GM21526 (cell line): ENCODE data around the gene TOGARAM2.

Experiments used
- ATAC-seq: cut with Tn5 transposase; IDR thresholded peaks from one replicate; pipeline ENCODE4 v1.9.1; 2021; ENCODE audit warnings: moderate library complexity; ENCODE audit not compliant: unreplicated experiment, low FRiP score

The TOGARAM2 gene

DNA sequence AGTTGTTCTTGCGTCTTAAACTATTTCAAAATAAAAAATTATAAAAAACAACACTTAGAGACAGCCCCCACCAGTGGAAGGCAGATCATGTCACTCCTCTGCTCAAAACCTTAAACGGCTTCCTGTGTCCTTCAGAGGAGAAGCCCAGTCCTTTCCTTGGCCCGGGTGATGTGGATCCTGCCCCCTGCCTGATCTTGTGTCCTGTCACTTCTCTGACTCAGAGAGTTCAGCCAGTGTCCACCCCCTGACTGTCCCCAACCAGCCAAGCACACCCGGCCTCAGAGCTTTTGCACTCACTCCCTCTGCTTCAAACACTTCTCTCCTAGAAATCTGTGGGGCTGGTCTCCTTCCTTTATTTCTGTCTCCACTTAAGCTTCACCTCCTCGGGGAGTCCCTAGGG, 35.4 kb downstream of the TOGARAM2 start:
- ATAC-seq = no peak

DNA sequence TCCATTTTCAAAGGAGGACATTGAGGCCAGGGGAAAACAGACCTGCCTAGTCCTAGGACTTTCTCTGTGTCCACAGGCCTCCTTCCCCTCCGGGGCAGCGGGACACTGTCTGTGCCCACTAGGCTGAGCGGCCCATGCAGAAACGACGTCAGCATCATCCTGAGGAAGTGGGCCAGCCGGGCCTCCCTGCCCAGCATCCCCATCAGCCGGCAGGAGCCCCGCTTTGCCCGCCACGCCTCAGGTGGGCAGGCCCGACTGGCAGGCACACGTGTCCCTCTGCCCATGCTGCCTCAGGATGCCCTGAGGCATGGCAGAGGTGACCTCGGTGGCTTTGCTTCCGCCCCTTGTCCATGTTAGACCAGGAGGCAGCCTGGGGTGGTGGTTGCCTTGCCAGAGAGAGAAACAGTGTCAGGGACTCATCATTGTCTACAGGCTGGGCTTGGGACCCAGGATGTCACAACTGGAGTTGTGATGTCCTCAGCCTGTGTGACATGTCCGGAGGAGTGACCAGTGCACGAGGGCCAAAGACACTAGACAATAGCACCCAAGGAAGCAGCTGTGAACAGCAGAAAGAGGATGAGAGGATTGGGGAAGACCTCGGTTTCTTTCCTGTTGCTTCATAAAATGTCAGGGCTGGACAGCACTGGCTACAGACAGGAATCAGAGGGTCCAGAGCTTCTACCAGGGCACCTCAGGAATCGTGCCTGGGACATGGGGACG, 36.8 kb downstream of the TOGARAM2 start:
- ATAC-seq = no peak

DNA sequence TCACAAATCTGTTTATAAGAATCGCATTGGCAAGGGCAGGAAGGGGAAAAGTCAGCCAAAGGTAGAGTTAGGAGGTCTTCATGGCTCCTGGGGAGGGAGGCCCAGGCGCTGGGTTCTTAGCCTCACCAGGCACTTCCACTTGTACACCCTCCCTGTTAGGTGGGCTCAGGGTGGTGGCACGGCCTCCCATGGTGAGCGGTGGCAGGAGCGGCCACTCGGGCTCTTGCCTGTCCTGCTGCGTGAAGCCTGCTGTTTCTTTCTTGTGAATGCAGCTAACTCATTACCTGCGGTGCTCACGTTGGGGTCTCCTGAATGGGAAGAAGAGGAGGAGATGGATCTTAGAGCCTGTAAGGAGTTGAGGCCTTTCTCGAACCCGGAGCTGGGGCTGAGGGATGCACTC, 40.8 kb downstream of the TOGARAM2 start:
- no peak for ATAC-seq

DNA sequence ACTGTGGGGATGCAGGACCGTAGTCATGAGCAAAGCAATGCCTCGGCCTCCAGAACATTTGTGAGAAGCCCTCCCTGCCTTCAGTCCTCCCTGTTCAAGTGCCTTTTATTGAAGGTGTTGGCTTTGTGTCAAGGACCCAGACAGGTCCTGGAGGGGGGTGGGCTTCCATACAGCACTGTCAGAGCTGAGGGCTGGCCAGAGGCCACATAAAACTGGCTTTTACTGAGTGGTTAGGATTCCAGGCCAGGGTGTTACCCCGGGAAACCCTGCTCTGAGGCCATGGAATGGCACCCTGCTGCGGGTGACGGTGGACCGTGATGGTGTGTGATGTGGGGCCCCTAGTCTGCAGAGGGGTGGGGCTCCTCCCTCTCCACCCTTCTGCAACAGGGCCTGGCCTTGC, 41.6 kb downstream of the TOGARAM2 start:
- ATAC-seq = no peak

DNA sequence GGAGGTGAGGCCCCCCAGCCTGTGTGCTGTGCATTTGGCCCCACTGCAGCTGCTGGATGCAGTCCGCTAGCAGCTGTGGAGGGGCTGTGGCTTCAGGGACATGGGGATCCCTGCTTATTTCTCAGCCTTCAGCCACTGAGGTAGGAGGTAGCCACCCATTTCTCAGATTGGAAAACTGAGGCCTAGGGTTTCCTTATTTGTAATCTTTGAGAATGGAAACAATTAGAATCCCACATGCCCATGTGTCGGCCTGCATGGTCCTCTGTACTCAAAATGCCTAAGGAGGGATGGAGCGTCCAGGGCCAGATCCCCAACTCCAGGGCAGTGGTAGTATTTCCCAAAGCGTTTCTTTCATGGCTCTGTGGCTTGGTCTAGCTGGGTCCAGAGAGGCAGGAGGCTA, 42.1 kb downstream of the TOGARAM2 start:
- no peak for ATAC-seq

DNA sequence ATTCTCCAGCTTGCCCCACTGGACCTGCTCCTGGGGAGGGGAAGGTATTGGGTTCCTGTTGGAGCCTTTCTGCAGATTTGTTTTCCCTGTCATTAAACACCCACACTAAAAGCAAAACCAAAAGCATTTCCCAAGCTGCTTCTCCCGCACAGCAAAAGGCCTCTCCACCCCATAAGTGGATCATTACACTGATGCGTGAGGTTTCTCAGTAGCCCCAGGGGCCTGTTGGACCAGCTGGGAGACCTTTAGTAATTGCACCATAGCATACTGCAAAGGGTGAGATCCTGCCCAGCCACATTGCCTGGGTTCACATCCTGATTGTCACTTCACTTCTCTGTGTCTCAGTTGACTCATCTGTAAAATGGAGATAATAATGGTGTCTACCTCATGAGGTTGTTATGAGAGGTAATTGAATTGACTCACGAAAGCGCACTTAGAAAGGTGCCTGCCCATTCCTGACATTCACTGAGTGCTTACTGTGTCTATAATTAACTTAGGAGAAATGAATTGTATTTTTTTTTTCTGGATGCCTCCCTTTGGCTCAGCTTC, 43.9 kb downstream of the TOGARAM2 start:
- no peak for ATAC-seq

DNA sequence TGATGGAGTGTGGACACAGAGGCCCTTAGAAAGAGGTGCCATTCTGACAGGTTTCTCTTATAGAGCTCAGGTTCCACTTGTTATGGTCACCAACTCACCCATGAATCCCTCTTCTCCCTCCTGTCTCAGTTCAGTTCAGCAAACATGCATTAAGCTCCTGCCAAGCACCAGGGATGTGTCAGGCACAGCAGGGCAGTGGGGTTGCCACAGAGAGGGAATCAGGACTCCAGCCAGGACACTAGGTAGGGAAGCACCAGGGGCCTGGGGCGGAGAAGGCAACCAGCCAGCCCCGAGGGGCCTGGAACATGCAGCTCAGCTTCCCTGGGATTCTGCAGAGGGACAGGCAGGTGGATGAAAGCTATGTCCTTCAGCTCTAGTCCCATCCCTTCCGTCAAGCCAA, 44.6 kb downstream of the TOGARAM2 start:
- ATAC-seq = no peak

DNA sequence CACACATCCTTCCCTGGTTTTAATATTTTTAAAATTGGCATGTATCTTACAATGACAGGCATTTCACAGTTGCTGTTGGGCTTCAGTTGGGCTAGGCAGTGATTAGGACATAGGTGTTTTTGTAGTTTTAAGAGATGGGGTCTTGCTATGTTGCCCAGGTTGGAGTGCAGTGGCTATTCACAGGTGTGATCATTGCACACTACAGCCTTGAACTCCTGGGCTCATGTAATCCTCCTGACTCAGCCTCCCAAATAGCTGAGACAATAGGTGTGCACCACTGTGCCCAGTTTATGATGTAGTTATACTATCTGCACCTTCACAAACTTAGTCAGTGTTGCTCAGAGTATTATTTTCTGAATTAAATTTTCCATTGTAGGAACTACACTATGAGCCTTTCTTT, 49.9 kb downstream of the TOGARAM2 start:
- ATAC-seq = no peak

DNA sequence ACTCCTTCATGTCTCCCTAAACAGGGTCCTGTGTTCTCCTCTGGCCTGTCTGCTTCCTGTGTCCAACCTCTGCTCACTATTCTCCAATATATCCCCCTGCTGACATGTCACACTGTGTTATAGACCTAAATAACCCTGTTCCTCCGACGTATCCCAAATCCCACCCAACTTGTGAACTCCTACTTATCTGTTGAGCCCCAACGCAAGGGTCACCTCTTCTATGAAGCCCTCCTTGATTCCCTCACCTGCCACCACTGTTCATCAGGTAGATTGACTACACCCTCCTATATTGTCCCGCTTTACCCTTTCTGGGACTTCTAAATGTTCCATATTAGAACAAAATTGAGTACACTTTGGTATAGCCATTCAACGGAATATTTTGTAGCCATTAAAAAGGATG, 51.1 kb downstream of the TOGARAM2 start:
- ATAC-seq = no peak

DNA sequence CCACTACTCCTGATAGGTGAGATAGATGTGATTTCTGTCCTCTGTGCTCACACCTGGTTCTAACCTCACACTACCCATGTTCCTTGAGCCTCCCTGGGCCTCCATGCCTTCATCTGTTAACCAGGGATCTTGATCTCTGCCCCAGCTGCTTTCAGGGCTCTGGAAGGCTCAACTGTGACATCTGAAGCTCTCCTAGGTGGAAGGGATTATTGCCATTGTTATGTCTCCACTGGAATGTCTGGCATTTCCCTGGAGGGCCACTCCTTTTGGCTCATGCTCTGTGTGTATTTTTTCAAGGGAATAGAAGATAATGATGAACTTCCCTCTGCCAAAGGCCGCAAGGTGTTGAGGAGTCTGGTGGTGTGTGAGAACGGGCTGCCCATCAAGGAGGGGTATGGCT, 52.1 kb downstream of the TOGARAM2 start:
- no peak for ATAC-seq

DNA sequence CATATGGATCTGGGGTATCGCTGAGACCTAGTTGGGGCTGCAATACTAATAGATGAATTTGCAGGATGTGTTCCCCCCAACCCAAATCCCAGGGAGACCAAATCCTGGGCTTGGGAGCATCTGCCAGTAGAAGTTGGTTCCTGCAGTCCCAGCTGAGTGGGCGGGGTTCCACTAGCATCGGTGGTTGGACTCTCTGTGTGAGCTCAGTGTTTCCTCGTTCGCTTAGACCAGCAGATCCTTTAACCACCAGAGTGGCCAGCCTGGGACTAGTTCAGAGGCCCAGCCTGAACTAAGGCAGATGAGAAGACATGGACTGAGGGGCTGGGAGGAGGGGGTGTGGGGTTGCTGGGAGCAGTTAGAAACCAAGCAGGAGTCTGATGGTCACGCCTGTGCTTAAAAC, 52.6 kb downstream of the TOGARAM2 start:
- ATAC-seq = no peak

DNA sequence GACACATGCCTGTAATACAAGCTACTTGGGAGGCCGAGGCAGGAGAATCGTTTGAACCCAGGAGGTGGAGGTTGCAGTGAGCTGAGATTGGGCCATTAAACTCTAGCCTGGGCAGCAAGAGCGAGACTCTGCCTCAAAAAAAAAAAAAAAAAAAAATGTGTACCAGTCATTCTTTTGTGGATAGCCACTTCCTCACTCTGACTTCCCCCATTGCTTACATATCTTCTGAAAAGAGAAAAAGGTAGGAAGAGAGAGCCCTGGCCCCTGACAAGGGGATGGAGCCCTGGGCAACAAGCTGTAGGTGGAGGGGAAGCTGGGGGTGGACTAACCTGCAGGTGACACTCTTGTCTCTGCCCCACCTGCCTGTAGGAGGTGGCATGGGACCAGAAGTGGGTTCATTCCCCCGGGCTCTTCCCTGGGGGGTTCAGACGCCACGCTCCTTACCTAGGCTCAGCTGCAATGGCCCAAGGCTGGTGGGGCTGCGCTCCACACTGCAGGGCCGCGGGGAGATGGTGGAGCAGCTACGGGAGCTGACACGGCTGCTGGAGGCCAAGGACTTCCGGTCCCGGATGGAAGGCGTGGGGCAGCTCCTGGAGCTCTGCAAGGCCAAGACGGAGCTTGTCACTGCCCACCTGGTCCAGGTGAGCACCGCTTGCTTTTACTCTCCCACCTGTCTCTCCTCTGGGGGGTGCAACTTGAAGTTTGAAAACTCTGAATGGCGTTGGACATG, 54.1 kb downstream of the TOGARAM2 start:
- ATAC-seq = no peak

DNA sequence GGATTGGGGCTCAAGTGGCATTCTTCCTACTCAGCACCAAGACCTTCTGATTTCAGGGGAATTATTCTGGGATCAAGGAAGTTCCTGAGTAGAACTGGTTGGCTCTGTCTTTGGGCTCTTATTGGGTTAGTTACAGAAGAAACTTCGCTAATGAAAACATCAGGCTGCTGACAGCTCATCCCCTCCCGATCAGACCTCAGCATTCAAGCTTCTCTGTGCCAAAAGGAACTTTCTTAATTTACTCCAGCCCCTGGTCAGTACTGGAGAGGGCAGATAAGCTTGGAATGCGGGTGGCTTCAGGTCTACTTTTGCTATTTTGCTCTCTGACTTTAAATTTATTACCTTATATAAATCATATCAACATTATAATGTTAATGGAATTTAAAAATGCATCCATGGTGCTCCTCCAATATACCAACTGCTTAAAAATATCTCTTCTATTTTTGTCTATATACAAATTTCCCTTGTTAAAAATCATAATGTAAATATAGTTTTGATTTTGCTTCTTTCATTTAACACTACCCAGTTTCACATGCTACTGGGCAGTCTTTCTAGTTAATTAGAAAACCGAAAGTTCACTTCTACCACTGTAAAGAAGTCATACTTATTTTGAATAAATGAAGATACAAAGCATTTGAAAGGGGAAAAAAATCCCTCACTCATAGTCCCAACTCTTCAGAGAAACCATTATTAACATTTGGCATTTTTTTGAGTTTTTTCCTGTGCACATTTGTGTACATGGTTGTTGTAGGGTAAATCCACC, 58.8 kb downstream of the TOGARAM2 start:
- ATAC-seq = no peak

DNA sequence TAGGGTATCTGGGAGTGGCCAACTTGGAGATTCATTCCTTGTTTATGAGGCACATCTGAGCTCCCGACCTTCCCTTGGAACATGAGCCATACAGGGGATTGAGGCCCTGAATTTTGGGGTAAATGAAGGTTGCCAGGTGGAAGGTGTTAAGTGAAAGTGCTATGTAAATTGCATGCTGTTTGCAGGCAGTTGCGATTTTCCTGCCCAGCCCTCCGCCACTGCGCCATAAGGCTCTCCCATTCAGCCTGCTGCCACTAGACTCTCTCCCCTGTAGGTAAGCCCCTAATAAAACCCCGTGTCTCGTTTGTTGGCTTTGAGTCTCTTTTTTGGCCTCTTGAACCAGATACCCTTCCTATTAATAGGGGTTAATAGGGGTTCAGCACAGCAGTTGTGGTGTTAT, 59.5 kb downstream of the TOGARAM2 start:
- no peak for ATAC-seq

DNA sequence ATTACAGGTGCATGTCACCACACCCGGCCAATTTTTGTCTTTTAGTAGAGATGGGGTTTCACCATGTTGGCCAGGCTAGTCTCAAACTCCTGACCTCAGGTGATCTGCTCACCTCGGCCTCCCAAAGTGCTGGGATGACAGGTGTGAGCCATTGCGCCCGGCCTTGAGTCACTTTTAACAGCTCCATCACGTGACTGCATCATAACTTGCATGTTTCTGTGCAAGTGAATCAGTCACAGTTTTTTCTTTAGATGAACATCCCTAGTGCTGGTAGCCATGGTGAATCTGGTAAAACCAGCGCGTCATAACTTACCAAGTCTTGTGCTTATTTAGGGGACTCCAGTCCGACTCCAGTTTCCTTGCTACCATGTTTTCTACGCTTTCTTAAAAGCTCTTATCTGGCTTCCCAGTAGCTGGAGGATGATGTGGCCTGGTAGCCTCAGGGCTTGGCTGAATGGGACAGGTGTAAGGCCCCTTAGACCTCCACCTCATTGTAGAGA, 60.1 kb downstream of the TOGARAM2 start:
- ATAC-seq = no peak

DNA sequence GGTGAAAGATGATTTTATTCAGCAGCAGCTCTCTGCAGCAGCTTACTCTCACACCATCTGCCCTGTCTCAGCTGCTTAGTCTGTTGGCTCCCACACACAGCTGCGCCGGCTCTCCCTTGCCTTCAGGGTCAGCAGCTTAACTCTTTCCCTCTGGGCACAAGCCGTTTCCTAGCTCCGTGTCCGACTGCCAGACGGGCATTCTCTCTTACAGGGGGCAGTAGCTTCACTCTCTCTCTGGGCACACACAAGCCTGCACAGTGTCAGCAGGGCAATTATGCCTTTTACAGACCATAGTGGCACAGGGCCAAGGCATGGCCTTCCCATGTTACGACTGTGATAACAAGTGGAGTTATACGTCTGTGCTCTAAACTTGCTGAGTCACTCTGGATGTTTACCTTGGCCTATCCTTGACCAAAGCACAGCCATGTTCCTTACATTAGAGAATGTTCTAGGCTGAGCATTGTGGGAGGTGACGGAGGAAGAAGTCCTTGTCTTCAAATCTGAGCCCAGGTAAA, 61.5 kb downstream of the TOGARAM2 start:
- no peak for ATAC-seq

DNA sequence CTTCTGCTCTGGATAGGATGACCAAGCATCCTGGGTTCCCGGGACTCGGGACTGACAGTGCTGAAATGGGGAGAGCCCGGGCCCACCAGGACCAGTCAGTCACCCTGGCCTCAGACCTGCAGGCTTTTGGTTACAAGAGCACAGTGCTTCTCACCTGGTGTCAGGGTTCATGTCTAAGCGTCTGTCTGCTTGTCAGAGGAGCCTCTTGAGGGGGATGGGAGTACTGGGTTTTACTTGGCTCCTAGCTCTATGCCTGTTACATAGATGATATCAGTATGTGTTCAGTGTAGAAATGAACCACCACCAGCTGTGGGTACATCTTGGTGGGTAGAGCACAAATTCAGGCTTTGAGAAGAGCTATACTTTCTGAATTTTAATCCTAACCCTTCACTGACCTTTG, 63.4 kb downstream of the TOGARAM2 start:
- ATAC-seq = no peak

DNA sequence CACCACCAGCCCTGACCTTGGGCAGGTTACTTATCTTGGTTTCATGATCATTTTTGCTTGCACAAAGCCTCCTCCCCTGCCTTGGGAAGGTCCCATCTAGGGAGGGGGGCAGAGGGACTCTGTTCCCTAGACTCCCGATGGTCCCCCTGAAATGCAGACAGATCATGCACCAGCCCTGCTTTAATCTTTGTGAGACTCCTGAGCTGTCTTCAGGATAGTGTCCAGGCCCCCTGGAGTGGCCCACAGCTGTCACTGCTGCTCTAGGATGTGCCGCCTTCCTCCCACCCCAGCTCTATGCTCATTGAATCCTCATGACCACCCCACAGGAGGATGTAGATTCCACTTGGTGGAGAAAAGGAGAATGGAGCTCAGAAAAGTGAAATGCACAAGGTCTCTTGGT, 65.2 kb downstream of the TOGARAM2 start:
- no peak for ATAC-seq

DNA sequence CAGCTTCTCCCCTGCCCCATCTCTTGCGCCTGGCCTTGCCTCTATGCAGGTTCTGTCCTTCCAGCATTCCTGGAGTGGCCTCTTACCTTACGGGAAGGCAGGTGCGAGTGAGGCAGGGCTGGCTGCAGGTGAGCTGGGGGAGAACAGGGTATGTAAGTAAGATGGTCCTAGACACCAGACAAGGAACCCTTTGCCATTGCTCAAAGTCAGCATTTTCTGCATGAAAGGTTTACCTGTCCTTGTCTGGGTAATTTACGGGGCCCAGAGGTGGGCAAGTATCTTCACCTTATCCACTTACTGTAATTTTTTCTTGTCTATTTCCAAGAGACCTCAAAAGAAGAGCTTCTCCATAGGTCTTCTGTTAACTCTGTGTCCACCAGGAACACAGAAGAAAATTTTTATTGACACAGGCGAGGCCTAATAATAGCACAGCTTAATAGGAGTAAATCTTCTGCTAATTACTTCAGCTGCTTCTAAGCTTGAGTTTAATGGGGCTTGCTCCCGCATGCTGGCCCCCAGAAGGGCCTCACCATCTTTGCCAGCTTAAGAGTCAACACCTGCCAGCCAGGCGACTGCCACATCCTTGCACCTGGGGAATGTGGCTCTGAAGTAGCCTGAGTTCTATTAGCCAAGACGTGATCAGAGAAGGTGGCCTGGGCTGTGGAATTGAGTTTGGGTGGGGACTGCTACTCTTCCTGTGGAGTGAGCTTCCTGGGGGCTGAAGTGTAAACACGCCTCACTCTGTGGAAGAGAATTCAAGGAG, 66.2 kb downstream of the TOGARAM2 start:
- ATAC-seq = no peak

DNA sequence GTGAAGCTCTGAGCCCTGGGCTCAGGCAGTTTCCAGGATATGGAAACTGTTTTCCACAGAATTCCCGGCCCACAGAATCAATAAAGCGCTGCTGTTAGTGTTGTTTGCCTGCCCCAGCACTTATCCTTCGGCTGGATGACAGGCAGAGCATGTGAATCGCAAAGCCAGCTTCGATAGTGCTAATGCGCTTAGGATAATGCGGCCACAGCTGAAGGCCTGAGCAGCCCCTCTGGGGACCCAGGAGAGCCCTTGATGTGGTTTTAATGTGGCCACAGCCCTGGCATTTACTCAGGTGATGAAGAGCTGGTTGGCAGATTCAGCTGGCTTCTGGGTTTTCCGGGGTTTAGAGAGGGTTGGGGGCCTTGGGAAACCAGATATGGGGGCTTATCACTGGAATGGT, 69.5 kb downstream of the TOGARAM2 start:
- ATAC-seq = no peak
